Posterior vena cava (tissue), 2 donors: ENCODE results near the gene DIABLO. TPM values are rescaled to one million over a fixed set of nuclear protein-coding genes. Genes with fewer than 3 reads are reported as not detected.
A peak's percentile ranks its signal among the peaks of the same experiment; 100 is the strongest.
"Not testable (repeated sequence)": the region's sequence is repeated elsewhere in the genome, so short reads cannot be mapped to it uniquely, and the experiment has no call there.

Experiments
- DNase-seq: peaks from one replicate; pipeline ENCODE4 v3.0.0-alpha.2; 2020; ENCODE audit warnings: low spot score
- intact Hi-C, 2 donors: fragments of 100-400 bp; cut with DNase I; formaldehyde crosslinking; loops; one replicate each; pipeline versions ENCODE4 v1.14.1 to v1.14.2; 2022 to 2023
- total RNA-seq, 2 donors: library from RNA; stranded (reverse); fragmentation: NEBNext Ultra II Directional; extraction: Animal tissue kit (Norgen Biotek cat#: 25700); gene quantifications; one replicate each; pipeline ENCODE4 v1.2.1, GENCODE V29; 2021
- donor health status: DM: yes; HTN: yes; CAD: no.
- donor health status: DM: yes; HTN: yes; CAD: no.

Gene DIABLO
- total RNA-seq, 2 donors from 2014 or later = 26.2 to 27.0 TPM

- intact Hi-C loops = no loop called here
- DNase-seq = no peak
Observed at GRCh38 chr12:122226366-122227125, 694 bp upstream of the DIABLO start.

- no peak for DNase-seq
- intact Hi-C loops = no loop called here
Observed at GRCh38 chr12:122216445-122216844, 9.4 kb downstream of the DIABLO start.

- DNase-seq = no peak
- intact Hi-C loops = no loop called here
Observed at GRCh38 chr12:122215771-122216170, 10.1 kb downstream of the DIABLO start.

- peak; percentile 66 for DNase-seq
- intact Hi-C loops = no loop called here
Observed at GRCh38 chr12:122208073-122208820, 17.6 kb downstream of the DIABLO start.

GRCh38 chr12:122207391-122207790 lies 18.5 kb downstream of the DIABLO start:
- intact Hi-C loops = no loop called here
- DNase-seq = peak; percentile 24

- DNase-seq = peak; percentile 67
- intact Hi-C loops = no loop called here
Observed at GRCh38 chr12:122206976-122207375, 18.9 kb downstream of the DIABLO start.

GRCh38 chr12:122206111-122206881 lies 19.6 kb downstream of the DIABLO start:
- DNase-seq = peak; percentile 46
- intact Hi-C loops = no loop called here

GRCh38 chr12:122205053-122205925 lies 20.6 kb downstream of the DIABLO start:
- intact Hi-C loops = no loop called here
- peak; percentile 69 for DNase-seq

GRCh38 chr12:122204167-122205052 lies 21.4 kb downstream of the DIABLO start:
- peak; percentile 67 for DNase-seq
- intact Hi-C loops = no loop called here

- peak; percentile 84 for DNase-seq
- intact Hi-C loops = no loop called here
Observed at GRCh38 chr12:122203301-122204166, 22.3 kb downstream of the DIABLO start, which contains the start of gene B3GNT4. TSS of gene B3GNT4 (plus strand) at chr12:122203709. CDS start at chr12:122204619, 910 bp downstream.

- intact Hi-C loops = not testable (repeated sequence)
- peak; percentile 67 for DNase-seq
Observed at GRCh38 chr12:122202811-122203210, 23.0 kb downstream of the DIABLO start.

GRCh38 chr12:122202017-122202416 lies 23.8 kb downstream of the DIABLO start:
- intact Hi-C loops = no loop called here

GRCh38 chr12:122201381-122201780 lies 24.5 kb downstream of the DIABLO start:
- peak; percentile 46 for DNase-seq
- intact Hi-C loops = no loop called here

More at GRCh38 chr12:122202017-122202416, 23.8 kb downstream of the DIABLO start:
- no peak for DNase-seq

GRCh38 chr12:122200541-122201175 lies 25.2 kb downstream of the DIABLO start:
- DNase-seq = peak; percentile 74
- intact Hi-C loops = no loop called here

GRCh38 chr12:122199484-122200355 lies 26.1 kb downstream of the DIABLO start:
- DNase-seq = peak; percentile 77
- intact Hi-C loops = no loop called here

GRCh38 chr12:122197612-122197966 lies 28.3 kb downstream of the DIABLO start:
- no peak for DNase-seq
- intact Hi-C loops = no loop called here
